PC-3 (cell line): ENCODE results near the gene POU2AF2.

Experiments
- CTCF ChIP-seq: fragments of 300-600 bp; sonication (generic); conservative IDR thresholded peaks from 2 replicates; pipeline ENCODE4 v1.5.1; 2017; ENCODE audit warnings: antibody characterized with exemption, low read depth, mild to moderate bottlenecking, low read length
- EZH2 ChIP-seq: fragments of 300-600 bp; sonication (generic); IDR thresholded peaks from one replicate; pipeline ENCODE4 v1.6.1; 2017; ENCODE audit warnings: antibody characterized with exemption, mild to moderate bottlenecking, low read length; ENCODE audit not compliant: unreplicated experiment

- TF ChIP-seq CTCF (no peak), EZH2 (no peak)
Measured at GRCh38 chr11:111282562-111283075, 37.1 kb downstream of the POU2AF2 start.
